ELR (cell line): ENCODE measurements around the gene HS3ST1.
A peak's percentile ranks its signal among the peaks of the same experiment; 100 is the strongest.

ENCODE experiments used
- DNase-seq: peaks from one replicate; pipeline ENCODE4 v3.0.0-alpha.2; 2015; ENCODE audit warnings: low read depth

Gene HS3ST1

DNA sequence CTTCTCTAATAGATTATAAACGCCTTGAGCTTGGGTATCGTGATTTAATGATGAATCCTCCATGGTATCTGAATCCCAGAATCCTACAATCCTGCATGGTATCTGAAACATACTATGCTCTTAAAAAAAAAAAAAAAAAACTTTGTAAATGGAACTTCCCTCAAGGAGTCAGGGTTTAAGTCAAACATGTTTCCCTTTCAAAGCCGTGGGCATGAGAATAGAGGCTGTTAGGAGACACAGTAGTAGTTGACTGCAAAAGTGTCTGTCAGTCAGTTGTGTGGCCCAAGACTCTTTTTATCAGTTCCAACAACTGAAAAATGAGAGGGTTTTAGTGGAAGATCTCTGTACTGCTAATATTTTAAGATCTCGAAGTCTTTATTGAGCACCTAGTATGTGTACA, 2.4 kb upstream of the HS3ST1 start:
- no peak for DNase-seq

DNA sequence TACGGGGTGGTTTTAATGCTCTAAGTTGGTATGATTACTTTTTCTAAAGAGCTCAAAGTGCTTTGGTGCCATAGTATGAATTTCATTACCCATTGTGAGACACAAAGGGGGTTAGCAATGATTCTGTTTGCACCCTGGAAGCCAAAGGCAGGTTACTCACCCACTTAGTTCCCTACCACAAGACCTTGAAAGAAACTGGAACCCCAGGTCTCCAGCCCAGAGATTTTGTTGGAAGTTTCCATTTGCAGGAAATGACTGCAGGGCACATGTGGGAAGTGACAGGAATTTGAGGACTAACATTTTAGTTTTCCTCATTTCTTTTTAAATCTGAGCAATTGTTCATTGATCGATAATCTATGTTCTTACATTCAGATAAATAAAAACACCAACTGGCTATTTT, 1.8 kb upstream of the HS3ST1 start:
- no peak for DNase-seq

DNA sequence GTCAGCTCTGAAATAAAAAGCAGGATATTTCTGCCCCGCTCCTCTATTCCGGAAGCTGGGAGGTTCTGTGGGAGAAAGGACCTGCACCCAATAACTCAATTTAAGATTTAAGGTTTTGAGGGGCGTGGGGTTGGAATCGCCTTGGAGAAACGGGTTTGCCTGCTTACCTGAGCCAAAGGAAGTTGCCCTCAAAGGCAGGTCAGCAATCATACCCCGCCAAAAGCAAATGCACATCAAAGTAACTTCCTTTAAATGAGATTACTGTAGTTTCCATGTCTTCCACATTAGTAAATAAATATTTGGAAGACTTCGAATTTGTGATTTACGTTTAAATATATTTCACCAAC, 978 bp upstream of the HS3ST1 start:
- DNase-seq: no peak

DNA sequence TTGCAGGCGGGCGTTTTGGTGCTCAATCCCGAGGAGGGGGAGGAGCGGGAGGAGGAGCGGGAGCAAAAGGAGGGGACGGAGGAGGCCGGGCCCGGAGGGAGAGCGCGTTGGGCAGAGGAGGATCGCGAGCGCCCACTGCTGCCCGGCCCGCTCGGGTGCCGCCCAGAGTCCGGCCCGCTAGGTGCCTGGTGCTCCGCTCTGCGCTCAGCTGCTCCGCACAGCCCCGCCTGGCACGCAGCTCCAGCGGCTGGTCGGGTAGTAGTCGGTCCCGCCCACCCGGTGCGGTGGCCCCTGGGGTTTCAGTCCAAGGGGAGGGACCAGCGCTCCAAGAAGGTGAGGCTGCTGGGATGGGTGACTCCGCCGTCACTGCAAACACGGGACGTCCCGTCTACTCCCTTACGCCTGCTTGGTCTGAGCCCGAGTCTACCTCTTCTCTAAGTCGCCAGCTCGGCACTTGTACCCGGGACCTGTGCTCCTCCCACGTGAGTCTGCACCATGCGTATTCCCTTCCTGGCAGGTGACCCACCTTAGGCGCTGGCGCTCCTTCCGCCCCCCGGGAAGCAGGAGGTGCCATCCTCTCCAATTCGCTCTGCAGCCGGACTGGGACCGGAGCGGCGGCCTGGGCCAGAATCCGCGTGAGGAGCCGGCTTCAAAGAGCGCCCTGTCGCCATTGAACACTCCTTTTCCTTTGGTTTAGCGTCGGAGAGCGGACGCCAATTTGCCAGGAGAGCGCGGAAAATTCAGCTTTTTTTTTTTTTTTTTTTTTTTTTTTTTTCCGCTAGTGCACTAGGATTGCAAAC, 405 bp upstream of the HS3ST1 start:
- peak; percentile 2 for DNase-seq

DNA sequence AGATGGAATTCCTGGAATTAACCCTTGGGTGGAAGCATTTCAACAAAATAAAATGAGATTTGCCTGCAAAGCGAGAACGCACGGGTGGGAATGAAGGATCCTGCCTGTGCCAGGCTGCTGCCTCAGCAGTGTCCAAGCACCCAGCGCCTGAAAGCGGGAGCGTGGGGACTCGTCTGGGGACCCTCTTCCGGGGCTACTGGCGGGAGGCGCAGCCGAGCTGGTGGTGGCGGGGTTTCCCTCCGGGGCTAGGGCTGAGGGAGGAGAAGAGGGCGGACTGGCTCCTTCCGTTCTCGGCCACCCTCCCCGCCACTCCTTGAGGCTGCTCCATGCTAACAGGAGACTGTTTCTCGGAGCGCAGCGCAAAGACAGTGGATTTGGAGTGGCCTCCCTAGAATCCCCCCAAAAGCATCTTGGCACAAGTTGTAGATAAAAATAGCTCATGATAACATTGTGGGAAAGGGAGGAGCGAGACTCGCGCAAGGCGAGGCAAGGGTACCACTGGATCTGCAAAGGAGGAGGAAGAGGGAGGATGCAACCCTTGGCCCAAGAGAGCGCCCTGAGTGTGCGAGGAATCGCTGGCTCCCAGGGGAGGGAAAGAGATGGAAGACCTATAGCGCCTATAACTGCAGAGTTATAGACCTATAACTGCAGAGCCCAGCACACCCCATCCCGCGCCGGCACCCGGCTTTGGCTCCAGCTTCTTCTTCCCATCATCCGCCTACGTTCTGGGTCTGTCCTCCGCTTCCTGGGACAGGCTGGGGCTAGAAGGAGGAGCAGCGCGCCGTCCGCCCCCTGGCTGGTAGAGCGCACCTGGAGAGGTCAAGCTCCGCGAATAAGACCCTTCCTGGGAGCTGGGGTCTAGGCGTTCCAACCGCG, 1.3 kb downstream of the HS3ST1 start:
- no peak for DNase-seq

DNA sequence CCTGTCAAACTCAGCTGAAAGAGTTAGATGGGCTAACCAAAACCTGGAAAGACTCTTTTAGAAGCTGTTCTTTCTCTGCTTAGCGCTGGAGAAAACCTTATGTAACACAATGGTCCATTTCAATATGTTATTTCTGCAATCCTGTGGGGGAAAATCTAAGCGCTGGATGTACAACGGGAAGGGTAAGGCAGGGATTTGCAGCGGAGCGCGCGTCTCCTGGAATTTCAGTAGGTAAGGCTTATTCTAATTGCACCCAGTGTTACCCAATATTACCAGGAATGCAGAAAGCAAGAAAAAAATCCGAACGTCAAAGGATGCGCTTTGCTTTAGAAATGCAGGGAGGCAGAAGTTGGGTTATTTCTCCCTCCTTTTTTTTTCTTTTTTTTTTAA, 2.0 kb downstream of the HS3ST1 start:
- DNase-seq: no peak

DNA sequence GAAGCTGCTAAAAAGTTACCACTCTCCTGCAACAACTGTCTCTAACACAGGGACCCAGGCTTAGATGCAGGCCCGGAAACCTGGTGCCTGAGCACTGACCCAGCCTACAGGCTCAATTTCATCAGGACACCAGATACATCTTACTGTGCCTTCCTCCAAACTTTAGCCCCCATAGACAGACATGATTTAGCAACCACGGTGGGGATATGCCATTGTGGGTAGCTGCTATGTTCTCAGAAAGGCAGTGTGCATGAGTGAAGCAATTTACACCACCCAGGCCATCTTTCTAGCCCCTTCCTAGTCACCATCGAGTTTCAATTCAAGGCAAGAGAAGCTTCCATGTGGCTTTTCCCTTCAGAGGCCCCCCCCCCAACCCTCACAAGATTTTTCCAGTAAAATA, 2.7 kb downstream of the HS3ST1 start:
- no peak for DNase-seq

DNA sequence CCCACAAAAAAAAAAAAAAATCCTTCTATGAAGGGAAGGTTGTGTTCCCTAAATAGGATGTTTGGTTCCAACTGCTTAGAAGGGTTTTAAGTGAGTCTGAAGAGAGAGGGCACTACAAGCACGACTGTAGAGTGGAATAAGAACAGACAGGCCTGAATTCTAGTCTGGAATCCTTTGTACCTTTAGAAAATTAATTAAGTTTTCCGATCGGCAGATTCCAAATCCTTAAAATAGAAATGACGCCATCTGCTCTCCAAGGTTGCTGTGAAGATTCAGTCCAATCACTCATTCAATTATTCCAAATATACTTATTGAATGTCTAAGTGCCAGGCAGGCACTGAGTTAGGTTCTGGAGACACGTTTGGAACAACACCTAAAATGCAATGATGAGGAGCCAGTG, 3.8 kb downstream of the HS3ST1 start:
- DNase-seq: no peak

DNA sequence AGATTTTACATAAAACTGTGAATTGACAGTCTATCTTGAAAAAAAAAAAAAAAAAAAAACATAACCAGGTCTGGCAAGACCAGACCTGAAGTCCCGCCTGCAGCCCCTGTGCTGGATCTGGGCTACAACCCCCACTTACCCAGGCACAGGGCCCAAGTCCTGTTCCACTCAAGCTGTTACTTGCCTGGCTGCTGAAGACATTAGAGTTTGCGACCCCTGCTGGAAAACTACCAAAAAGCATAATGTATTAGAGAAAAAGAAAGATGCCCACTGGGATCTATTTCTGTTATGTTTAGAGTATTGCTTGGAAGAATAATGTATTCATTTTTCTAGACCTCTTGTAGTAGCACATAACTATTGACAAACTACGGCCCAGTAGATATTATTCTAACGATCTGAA, 4.7 kb downstream of the HS3ST1 start:
- peak; percentile 10 for DNase-seq

DNA sequence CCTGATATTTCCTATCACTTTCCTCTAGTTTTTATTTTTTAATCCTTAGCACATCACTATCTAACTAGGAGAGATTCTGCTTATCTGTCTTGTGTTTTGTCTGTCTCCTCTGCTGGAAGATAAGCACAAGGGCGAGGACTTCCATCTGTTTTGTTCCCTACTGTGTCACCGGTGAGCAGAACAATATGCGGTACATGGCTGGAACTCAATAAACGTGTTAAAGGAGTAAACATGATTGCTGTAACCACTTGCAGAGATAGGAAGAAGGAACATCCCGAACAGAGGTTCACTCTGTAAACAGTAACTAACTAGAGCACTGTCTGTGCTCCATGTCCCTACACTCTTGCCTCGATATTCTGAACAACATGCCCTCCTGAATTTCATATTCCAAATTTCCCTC, 5.2 kb downstream of the HS3ST1 start:
- DNase-seq: no peak

DNA sequence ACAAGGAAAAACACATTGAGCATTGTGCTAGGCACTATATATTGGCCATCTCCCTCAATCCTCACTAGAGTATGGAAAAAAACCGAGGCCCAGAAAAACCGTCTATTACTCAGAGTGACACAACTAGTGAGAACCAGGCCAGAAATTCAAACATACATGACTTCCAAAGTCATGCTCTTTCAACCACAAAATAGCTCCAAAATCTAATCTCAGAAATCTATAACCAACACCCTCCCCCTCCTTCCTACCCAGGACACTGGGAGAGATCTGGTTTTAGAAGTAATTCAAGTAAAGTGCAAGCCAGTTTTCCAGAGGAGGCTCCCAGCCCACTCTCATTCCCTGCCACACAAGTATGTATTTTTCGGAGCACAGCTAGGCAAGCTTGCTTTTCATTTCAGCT, 7.6 kb downstream of the HS3ST1 start:
- DNase-seq: no peak

DNA sequence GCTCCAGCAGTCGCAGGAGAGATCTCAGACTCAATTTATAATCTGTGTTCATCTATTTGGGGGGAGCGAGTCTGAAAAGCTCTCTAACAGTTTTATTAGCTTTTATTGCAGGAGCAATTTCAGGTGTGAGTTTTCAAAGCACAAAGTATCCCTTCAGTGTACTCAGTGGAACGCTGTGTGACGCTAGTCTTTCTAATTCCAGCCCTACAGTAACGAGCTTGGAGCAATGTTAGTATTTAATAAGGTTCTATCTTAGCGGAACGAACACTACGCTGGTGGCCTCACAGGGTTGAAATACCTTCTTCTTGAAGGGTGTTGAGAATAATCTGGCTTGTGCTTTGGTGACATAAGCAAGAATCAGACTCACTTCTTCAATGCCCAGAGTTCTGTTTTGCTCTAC, 8.4 kb downstream of the HS3ST1 start:
- no peak for DNase-seq

DNA sequence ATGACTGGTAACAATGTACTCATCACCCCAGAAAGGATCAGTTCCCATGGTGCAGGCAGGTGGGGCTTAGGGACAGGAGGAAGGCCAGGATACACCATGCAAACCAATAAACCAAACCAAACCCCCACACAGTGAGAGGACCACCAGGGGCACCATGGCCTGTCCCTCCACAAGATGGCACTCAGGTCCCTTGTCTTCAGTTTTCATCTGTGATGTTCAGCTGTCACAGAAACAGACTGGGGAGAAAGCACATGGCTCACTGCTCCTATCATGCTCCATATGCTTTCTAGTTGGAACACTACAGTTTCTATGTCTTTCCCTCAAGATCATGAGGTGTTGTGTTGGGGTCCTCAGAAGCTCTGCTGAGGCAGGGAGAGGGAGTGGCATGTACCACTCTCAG, 10.1 kb downstream of the HS3ST1 start:
- DNase-seq: no peak

DNA sequence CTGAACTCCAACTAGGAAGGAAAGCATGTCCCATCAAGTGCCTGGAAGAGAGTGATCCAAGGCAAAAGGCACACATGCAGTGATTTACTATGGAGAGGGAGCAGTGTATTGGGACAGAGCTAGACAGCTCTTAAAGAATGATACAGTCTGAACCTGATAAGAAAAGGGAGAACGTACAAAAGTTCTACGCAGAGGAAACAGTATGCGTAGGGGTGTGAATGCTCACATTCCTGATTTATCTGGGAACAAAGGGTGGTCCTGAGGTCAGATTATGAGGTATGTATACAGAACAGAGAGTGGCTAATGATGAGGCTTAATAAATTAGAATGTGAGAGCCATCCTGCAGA, 12.0 kb downstream of the HS3ST1 start:
- DNase-seq: no peak

DNA sequence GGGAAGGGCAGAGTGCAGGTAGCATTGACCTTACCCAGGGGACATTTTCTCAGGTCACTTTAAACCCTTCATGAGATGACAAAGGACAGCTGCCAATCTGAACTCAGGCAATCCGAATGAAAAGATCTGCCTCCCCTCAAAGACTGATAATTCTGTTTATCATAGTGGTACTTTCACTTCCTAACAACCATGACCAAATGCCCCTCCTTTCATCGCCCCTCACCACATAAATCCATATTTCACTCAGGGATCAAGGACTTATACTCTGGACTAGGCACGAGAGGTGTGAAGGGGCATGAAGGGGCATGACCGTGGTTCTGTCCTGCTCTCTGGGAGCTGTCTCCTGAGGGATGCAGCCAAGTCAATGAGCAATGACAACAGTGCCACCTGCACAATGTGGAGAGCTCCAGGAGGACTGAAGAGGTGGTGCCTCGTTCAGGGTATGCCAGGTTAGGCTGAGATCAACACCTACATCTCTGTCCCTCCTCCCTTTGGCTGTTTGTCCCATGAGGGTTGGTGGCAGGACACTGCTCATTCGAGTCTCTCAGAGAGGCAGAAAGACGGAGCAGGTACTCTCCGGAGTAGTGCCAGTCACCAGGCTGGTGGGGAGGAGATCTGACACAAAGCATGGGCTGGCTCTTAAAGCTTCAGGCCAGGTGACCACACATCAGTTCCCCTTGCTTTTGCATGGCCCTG, 12.5 kb downstream of the HS3ST1 start:
- DNase-seq: no peak

DNA sequence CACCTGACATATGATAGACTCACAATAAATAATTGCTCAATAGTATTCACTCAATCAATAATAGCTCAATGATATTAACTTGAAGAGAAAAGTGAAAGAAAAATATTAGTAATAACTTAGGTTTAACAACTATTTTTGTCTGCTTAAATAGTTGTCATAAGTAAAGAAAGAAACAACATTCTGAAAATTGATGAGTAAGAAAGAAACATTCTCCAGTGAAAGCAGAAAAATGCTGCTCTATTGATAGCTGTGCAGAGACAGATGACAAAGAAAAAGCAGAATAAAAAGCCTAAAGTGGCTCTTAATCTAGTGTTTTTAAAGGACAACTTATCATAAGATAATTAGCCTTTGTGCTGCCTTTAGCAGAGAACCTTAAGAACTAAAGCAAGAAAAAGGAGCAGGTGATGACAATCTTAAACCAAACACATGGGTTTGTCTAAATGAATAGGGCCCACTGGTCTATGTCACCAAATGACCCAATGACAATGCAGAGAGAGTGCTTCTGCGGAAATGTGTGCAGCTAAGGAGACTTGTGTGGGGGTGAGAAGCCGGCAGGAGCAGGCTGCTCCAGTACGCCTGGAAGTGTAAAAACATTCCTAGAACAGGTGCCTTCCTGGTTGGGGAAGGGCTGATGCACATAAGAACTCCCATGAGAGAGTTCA, 13.2 kb downstream of the HS3ST1 start:
- DNase-seq: no peak

DNA sequence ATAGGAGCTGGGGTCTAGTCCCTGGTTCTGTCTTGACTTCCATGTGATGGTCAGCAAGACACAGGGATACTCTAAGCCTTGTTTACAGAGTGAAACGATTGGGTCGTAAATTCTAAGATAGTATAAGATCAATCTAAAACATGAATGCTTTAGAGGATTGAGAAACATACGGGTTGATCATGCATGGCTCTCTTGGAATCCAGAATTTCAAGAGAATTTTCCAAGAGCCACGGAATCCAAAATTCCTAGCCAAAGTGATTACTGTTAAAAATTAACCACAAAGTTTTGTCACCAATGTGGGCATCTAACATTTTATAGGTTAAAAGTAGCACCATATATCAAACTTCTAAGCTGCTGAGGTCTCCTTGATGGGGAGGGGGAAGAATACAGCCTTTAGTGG, 16.5 kb downstream of the HS3ST1 start:
- no peak for DNase-seq

DNA sequence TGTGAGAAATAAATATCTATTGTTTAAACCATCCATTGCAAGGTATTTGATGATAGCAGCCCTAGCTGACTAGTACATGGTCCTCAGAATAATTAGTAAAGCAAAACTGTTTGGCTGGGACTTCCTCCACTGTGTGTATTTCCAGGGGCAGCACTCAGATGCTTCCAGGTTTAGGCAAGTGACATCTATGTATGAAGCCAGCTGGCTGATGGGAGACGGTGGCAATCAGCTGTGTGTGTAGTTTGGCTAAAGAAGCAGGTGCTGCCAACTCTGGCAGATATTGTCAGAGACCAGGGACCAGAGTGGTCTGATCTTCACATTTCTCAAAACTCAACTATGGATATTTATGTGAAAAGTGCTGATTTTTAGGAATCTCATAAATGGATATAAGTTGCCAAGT, 19.1 kb downstream of the HS3ST1 start:
- DNase-seq: no peak

DNA sequence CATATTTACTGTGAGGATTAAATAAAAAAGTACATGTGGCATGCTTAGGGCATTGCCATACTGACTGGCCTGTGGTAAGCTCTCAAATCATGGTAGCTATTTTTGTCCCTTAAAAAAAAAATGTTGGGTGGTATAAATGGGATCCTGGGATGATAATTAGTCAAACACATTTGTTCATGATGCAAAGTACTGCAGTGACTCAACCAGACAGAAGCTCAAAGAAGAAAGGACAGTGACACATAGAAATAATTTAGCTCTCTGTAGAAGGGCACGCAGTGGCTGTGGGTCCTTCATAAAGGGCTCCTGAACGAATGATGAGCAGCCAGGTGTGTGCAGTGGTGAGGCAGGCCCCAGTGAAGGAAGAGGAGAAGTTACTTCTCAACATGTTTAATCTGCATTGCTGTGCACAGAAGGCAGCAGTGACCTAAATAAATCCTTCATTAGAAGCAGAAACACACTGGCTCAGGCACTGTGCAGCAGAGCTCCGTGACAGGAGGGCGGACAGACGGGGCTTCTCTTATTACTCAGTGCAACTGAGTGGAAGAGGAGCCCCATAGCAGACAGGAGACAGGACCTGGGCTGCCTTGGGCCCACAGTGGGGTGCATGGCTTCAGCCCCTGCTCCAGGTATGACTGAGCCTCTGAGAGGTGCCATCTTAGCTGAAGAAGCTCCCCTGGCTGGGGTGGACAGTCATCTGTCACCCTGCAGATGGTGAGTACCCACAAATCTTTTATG, 20.3 kb downstream of the HS3ST1 start:
- DNase-seq: no peak

DNA sequence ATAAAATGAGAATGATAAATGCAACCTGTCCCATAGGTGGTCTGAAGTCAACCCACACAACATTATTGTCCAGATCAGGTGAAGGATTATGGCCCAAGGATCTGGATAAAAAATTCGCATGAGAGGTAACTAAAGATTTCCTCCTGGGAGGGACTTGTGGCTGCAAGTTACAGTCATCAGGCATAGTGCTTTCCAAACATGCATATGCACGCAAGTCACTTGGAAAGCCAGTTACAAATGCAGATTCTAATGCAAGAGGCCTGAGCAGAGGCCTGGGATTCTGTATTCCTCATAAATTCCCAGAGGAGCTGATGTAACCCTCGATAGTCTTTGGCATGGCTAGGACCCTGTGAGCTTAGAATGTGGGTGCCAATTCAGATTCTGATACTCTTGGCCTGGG, 21.1 kb downstream of the HS3ST1 start:
- no peak for DNase-seq

DNA sequence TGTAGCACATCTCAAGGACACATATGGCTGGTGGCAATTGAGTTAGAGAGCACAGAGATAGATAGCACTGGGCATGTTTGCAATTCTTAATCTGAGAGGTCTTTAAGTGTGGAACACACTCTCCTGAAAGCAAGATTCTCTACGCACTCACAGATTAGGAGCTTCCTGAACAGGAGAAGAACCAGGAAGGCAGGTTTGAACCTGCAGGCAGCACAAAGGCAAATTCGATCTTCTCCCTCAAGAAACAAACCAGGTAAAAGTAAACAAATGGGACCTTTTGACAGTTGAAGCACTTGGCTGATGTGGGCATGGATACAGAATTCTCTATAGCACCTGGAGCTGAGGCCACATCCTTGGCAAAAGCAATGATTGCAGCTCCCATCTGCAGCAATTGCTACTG, 24.3 kb downstream of the HS3ST1 start:
- no peak for DNase-seq

DNA sequence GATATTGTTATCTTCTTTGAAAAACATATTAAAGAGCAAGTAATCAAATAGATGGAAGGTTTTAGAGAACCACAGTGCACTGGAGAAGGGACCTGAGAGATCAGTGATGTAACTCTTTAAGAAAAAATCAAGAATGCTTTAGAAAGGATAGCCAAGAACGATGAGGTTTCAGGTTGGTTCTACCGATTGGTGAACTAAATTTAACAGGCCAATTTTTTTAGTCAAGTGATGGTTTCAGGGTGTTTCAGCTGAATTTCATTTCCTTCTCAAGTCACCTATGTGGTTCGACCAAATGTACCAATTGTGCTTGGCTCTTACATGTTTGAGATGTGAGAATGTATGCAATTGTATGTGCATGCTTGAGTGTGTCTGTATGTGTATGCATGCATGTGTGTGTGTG, 26.5 kb downstream of the HS3ST1 start:
- no peak for DNase-seq
